GDM1 (cell line): ENCODE measurements around the gene NRTN.

Source experiments
- DNase-seq: peaks from one replicate; lab custom pipeline; 2025; lab: John Stamatoyannopoulos, UW

Gene NRTN

GRCh38 chr19:5814852-5815246, 10.0 kb downstream of the NRTN start:
- no peak for DNase-seq

- DNase-seq = no peak
Observed at GRCh38 chr19:5817218-5817617, 12.4 kb downstream of the NRTN start.

- no peak for DNase-seq
Observed at GRCh38 chr19:5818594-5818993, 13.7 kb downstream of the NRTN start.

GRCh38 chr19:5820785-5821184, 15.9 kb downstream of the NRTN start:
- no peak for DNase-seq

- DNase-seq = no peak
Observed at GRCh38 chr19:5821521-5822180, 16.8 kb downstream of the NRTN start.

- DNase-seq = no peak
Observed at GRCh38 chr19:5822181-5822844, 17.4 kb downstream of the NRTN start.

GRCh38 chr19:5823579-5824281, 18.9 kb downstream of the NRTN start:
- no peak for DNase-seq

GRCh38 chr19:5824751-5825150, 19.9 kb downstream of the NRTN start:
- no peak for DNase-seq

GRCh38 chr19:5825178-5825577, 20.3 kb downstream of the NRTN start:
- no peak for DNase-seq

GRCh38 chr19:5826531-5827341, 21.9 kb downstream of the NRTN start:
- no peak for DNase-seq

GRCh38 chr19:5827342-5827890, 22.5 kb downstream of the NRTN start:
- no peak for DNase-seq

GRCh38 chr19:5827891-5828660, 23.2 kb downstream of the NRTN start:
- peak; percentile 96 for DNase-seq

GRCh38 chr19:5828661-5829566, 24.0 kb downstream of the NRTN start:
- no peak for DNase-seq

GRCh38 chr19:5829567-5830310, 24.9 kb downstream of the NRTN start:
- DNase-seq = no peak

- DNase-seq = no peak
Observed at GRCh38 chr19:5831159-5831558, 26.3 kb downstream of the NRTN start.

GRCh38 chr19:5832061-5832460, 27.2 kb downstream of the NRTN start:
- DNase-seq = no peak

- DNase-seq = no peak
Observed at GRCh38 chr19:5832527-5833216, 27.8 kb downstream of the NRTN start.

GRCh38 chr19:5837761-5838352, 33.0 kb downstream of the NRTN start:
- DNase-seq = no peak
